HG03108 (cell line): ENCODE measurements around the gene ZMYND12.
A peak's percentile ranks its signal among the peaks of the same experiment; 100 is the strongest.

Experiments
- ATAC-seq: cut with Tn5 transposase; IDR thresholded peaks from one replicate; pipeline ENCODE4 v1.9.1; 2021; ENCODE audit warnings: moderate library complexity; ENCODE audit not compliant: unreplicated experiment

Gene ZMYND12

GRCh38 chr1:42392967-42393848 is 62.6 kb downstream of the ZMYND12 start:
- no peak for ATAC-seq

- ATAC-seq, result no peak
These were observed 63.6 kb downstream of the ZMYND12 start for GRCh38 chr1:42392255-42392654.

- ATAC-seq, result no peak
These were observed 69.8 kb downstream of the ZMYND12 start for GRCh38 chr1:42386051-42386450.

- ATAC-seq, result no peak
These were observed 70.5 kb downstream of the ZMYND12 start for GRCh38 chr1:42385283-42385682.

GRCh38 chr1:42381280-42381673 is 74.5 kb downstream of the ZMYND12 start:
- ATAC-seq, result no peak

- ATAC-seq, result peak; percentile 87
These were observed 75.1 kb downstream of the ZMYND12 start, which contains the start of gene RIMKLA for GRCh38 chr1:42380586-42381279. Gene RIMKLA, plus strand, starts transcription at chr1:42380792. Its CDS starts 143 bp downstream, at chr1:42380935.
